GM18505 (cell line): ENCODE measurements around the gene TMEM50B.
"Not testable (repeated sequence)": the region's sequence is repeated elsewhere in the genome, so short reads cannot be mapped to it uniquely, and the experiment has no call there.

Source experiments
- ATAC-seq: cut with Tn5 transposase; IDR thresholded peaks from one replicate; pipeline ENCODE4 v1.9.1; 2021; ENCODE audit not compliant: unreplicated experiment
- POLR2A ChIP-seq: IDR thresholded peaks from 4 replicates; pipeline ENCODE4 v1.6.1; 2011; ENCODE audit warnings: borderline replicate concordance; ENCODE audit not compliant: insufficient read depth, insufficient read length; ENCODE audit errors: extremely low read depth

The TMEM50B gene

DNA sequence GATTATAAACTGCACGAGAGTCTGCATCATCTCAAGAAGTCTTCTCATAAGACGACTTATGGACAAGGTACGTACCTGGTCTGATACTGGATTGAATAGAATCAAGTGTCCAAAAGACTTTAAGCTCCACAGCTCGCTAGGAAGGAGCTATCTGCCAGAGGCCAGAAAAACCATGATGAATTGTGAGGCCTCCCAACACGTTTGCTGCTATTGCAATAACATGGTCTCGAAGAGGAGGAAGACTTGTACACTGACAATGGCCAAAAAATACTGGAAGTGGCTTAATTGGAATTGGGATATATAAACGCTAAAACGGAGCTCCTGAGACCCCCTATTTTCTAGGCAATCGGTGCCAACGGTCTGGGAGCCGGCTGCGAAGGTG is 11.2 kb upstream of the TMEM50B start:
- ATAC-seq = no peak
- no peak for TF ChIP-seq POLR2A

DNA sequence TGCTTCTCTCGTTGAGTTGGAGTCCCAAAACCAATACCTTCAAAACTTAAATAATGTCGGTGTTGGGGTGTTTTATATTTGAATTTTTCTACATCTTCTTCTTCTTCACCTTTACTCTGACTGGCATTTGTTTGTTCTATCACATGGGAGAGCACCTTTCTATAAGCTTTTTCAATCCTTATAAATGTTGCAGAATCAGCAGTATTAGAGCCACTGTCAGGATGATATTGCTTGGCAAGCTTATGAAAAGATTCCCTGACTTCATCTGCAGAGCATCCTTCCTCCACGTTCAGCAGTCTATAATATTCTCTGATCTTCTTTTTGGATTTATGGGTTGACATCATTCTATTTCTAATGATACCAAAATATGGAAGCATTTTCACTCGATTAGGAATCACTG is 9.2 kb upstream of the TMEM50B start:
- TF ChIP-seq POLR2A = no peak
- ATAC-seq = no peak

DNA sequence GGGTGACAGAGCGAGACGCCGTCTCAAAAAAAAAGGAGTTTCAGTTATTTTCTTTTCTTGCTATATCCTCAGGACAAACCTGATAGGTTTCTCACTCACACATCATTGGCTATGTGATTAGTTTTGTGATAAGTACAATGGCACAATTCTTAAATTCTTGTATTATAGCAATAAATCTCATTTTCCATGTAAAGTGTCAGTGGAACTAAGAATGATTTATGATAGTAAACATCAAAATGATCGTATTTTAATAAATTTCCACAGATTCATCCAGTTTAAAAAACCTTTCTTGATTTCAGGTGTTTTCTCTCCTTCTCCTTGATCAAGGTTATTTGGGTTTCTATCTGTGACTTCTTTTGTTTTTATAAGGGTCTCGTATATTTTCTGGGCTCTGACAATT is 8.2 kb upstream of the TMEM50B start:
- TF ChIP-seq POLR2A = no peak
- ATAC-seq = no peak

- TF ChIP-seq POLR2A = no peak
- no peak for ATAC-seq
These were observed 1.7 kb upstream of the TMEM50B start for GRCh38 chr21:33481314-33481943.

GRCh38 chr21:33480481-33481103 is 818 bp upstream of the TMEM50B start:
- ATAC-seq = no peak
- TF ChIP-seq POLR2A = no peak

DNA sequence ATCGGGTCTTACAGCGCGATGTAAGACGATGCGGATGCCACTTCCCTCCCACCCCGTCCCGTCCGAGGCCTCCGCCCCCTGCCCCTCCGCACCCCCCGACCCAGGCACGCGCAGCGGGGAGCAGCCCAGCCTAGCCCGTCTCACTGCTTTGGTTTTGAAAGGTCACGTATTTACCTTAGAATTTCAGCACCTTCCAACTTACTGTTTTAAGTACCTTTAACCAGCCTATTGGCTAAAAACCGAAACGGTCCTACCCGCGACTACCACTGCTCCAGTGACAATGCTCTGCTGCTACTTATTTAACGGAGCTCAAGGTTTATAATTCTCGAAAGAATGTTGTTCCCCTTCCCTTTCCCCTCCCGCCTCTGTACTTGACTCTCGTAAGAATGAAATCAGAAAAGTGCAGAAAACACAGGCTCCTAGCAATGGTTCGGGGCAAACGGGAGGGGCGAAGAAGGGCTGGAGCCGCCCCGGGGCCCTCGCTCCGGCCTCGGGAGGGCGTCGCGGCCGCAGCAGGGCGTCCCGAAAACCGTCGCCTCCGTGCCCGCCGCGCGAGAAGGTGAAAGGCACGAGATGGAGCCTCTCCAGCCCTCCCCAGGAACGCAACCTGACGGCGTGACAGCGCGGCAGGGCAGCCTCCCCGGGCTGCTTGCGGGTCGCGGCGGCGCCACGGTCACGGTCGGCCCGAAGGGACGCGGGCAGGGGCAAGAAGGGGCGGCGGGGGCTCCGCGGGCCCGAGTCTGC is 667 bp downstream of the TMEM50B start:
- no peak for TF ChIP-seq POLR2A
- ATAC-seq = peak; percentile 28

GRCh38 chr21:33478182-33478581 is 1.6 kb downstream of the TMEM50B start:
- ATAC-seq = no peak
- no peak for TF ChIP-seq POLR2A

- TF ChIP-seq POLR2A = no peak
- ATAC-seq = no peak
These were observed 2.7 kb downstream of the TMEM50B start for GRCh38 chr21:33477066-33477465.

DNA sequence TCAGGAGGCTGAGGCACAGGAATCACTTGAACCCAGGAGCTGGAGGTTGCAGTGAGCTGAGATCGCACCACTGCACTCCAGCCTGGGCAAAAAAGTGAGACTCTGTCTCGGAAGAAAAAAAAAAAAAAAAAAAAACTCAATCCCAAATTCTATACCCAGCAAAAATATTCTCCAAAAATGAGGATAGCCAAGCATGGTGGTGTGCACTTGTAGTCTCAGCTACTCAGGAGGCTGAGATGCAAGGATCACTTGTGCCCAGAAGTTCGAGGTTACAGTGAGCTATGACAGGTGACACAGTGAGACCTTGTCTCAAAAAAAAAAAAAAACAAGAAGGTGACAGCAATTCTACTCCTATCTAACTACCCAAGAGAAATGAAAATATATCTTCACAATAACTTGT is 6.4 kb downstream of the TMEM50B start:
- no peak for ATAC-seq
- no peak for TF ChIP-seq POLR2A

- no peak for TF ChIP-seq POLR2A
- no peak for ATAC-seq
These were observed 9.1 kb downstream of the TMEM50B start for GRCh38 chr21:33470701-33471100.

GRCh38 chr21:33469183-33469582 is 10.6 kb downstream of the TMEM50B start:
- ATAC-seq = not testable (repeated sequence)

- no peak for ATAC-seq
- no peak for TF ChIP-seq POLR2A
These were observed 18.1 kb downstream of the TMEM50B start for GRCh38 chr21:33461538-33462250.

GRCh38 chr21:33458861-33459260 is 20.9 kb downstream of the TMEM50B start:
- ATAC-seq = no peak
- TF ChIP-seq POLR2A = no peak
